ENCODE measurements around the gene WDR31.

The WDR31 gene

GRCh38 chr9:113355040-113355596, 15.0 kb upstream of the WDR31 start:
- no peak for DNase-seq (ENCODE audit: low read depth)
- no peak overlapping the region for H3K4me3 ChIP-seq (ENCODE audit: control insufficient read depth, low read depth, low read length)
- peak; percentile 35 for TF ChIP-seq CTCF (IDR thresholded peaks at IDR 0.05; ENCODE audit: control insufficient read depth, insufficient read depth, low read depth, low read length, missing control alignments)

- no peak overlapping the region for H3K4me3 ChIP-seq (ENCODE audit: control insufficient read depth, low read depth, low read length)
Measured at GRCh38 chr9:113352411-113352810, 12.3 kb upstream of the WDR31 start.

GRCh38 chr9:113352006-113352405, 11.9 kb upstream of the WDR31 start:
- H3K4me3 ChIP-seq (ENCODE audit: control insufficient read depth, low read depth, low read length): no peak overlapping the region
- TF ChIP-seq CTCF (IDR thresholded peaks at IDR 0.05; ENCODE audit: control insufficient read depth, insufficient read depth, low read depth, low read length, missing control alignments): no peak
- DNase-seq (ENCODE audit: low read depth): no peak

More at GRCh38 chr9:113352411-113352810, 12.3 kb upstream of the WDR31 start:
- no peak for TF ChIP-seq CTCF (IDR thresholded peaks at IDR 0.05; ENCODE audit: control insufficient read depth, insufficient read depth, low read depth, low read length, missing control alignments)
- no peak for DNase-seq (ENCODE audit: low read depth)

GRCh38 chr9:113350937-113351336, 10.9 kb upstream of the WDR31 start:
- no peak overlapping the region for H3K4me3 ChIP-seq (ENCODE audit: control insufficient read depth, low read depth, low read length)
- no peak for DNase-seq (ENCODE audit: low read depth)
- TF ChIP-seq CTCF (IDR thresholded peaks at IDR 0.05; ENCODE audit: control insufficient read depth, insufficient read depth, low read depth, low read length, missing control alignments): no peak

GRCh38 chr9:113350107-113350661, 10.1 kb upstream of the WDR31 start:
- H3K4me3 ChIP-seq (ENCODE audit: control insufficient read depth, low read depth, low read length): no peak overlapping the region
- no peak for DNase-seq (ENCODE audit: low read depth)
- no peak for TF ChIP-seq CTCF (IDR thresholded peaks at IDR 0.05; ENCODE audit: control insufficient read depth, insufficient read depth, low read depth, low read length, missing control alignments)

- H3K4me3 ChIP-seq (ENCODE audit: control insufficient read depth, low read depth, low read length): no peak within 1 kb of the TSS
- no peak for TF ChIP-seq CTCF (IDR thresholded peaks at IDR 0.05; ENCODE audit: control insufficient read depth, insufficient read depth, low read depth, low read length, missing control alignments)
- no peak for DNase-seq (ENCODE audit: low read depth)
Measured at GRCh38 chr9:113349445-113350094, 9.5 kb upstream of the WDR31 start, which contains the start of gene BSPRY. Gene BSPRY (plus strand): TSS chr9:113349541. CDS start chr9:113349580, 39 bp downstream.
